Measurements from ENCODE around the gene CXXC1. TPM values are rescaled to one million over a fixed set of nuclear protein-coding genes. Genes with fewer than 3 reads are reported as not detected.
"Not testable (repeated sequence)": the region's sequence is repeated elsewhere in the genome, so short reads cannot be mapped to it uniquely, and the experiment has no call there.

CXXC1 gene
- total RNA-seq: 10 to 100 TPM; 35.7 to 55.2 TPM
- long read RNA-seq, donor 1, transcript CXXC1-201 (15 exons, 2,936 nt): major isoform, 11 of 25 reads
- long read RNA-seq, donor 1, partial matches to known transcripts: 6 of 25 reads
- long read RNA-seq, donor 1, other reads (novel, unspliced or antisense): 7 of 25 reads
- long read RNA-seq, donor 2, transcript CXXC1-201 (15 exons, 2,936 nt): major isoform, 53 of 100 reads
- long read RNA-seq, donor 2, partial matches to known transcripts: 6 of 100 reads
- long read RNA-seq, donor 2, other reads (novel, unspliced or antisense): 39 of 100 reads

- intact Hi-C loops (cut with DNase I): no loop called here
- DNase-seq (ENCODE audit: low spot score): peak; percentile 99
Measured at GRCh38 chr18:50287441-50288347, at the start of gene CXXC1. Gene CXXC1 (minus strand): TSS chr18:50287692. CDS start chr18:50287589, 103 bp downstream.

- intact Hi-C loops (cut with DNase I): no loop called here
Measured at GRCh38 chr18:50334546-50335152, 47.2 kb upstream of the CXXC1 start.

GRCh38 chr18:50331691-50332090 lies 44.2 kb upstream of the CXXC1 start:
- DNase-seq (ENCODE audit: low spot score): no peak
- intact Hi-C loops (cut with DNase I): no loop called here

More at GRCh38 chr18:50334546-50335152, 47.2 kb upstream of the CXXC1 start:
- DNase-seq (ENCODE audit: low spot score): no peak

GRCh38 chr18:50330176-50330575 lies 42.7 kb upstream of the CXXC1 start:
- no peak for DNase-seq (ENCODE audit: low spot score)
- intact Hi-C loops (cut with DNase I): no loop called here

GRCh38 chr18:50327983-50328382 lies 40.5 kb upstream of the CXXC1 start:
- DNase-seq (ENCODE audit: low spot score): no peak
- intact Hi-C loops (cut with DNase I): no loop called here

- intact Hi-C loops (cut with DNase I): no loop called here
- no peak for DNase-seq (ENCODE audit: low spot score)
Measured at GRCh38 chr18:50320719-50321118, 33.2 kb upstream of the CXXC1 start.

- intact Hi-C loops (cut with DNase I): no loop called here
- DNase-seq (ENCODE audit: low spot score): no peak
Measured at GRCh38 chr18:50315100-50315871, 27.8 kb upstream of the CXXC1 start.

GRCh38 chr18:50313873-50314460 lies 26.5 kb upstream of the CXXC1 start:
- DNase-seq (ENCODE audit: low spot score): no peak
- intact Hi-C loops (cut with DNase I): no loop called here

- DNase-seq (ENCODE audit: low spot score): no peak
- intact Hi-C loops (cut with DNase I): no loop called here
Measured at GRCh38 chr18:50313031-50313607, 25.6 kb upstream of the CXXC1 start.

GRCh38 chr18:50312296-50313030 lies 25.0 kb upstream of the CXXC1 start:
- DNase-seq (ENCODE audit: low spot score): no peak
- intact Hi-C loops (cut with DNase I): no loop called here

GRCh38 chr18:50311650-50312049 lies 24.2 kb upstream of the CXXC1 start:
- intact Hi-C loops (cut with DNase I): no loop called here
- DNase-seq (ENCODE audit: low spot score): no peak

GRCh38 chr18:50310080-50310479 lies 22.6 kb upstream of the CXXC1 start:
- intact Hi-C loops (cut with DNase I): no loop called here
- DNase-seq (ENCODE audit: low spot score): no peak

- intact Hi-C loops (cut with DNase I); DNase-seq (ENCODE audit: low spot score): not testable (repeated sequence)
Measured at GRCh38 chr18:50308851-50309250, 21.4 kb upstream of the CXXC1 start.

- DNase-seq (ENCODE audit: low spot score): peak; percentile 96
- intact Hi-C loops (cut with DNase I): no loop called here
Measured at GRCh38 chr18:50307738-50308470, 20.4 kb upstream of the CXXC1 start.

- intact Hi-C loops (cut with DNase I): no loop called here
- no peak for DNase-seq (ENCODE audit: low spot score)
Measured at GRCh38 chr18:50307400-50307737, 19.9 kb upstream of the CXXC1 start.

GRCh38 chr18:50306944-50307343 lies 19.5 kb upstream of the CXXC1 start:
- intact Hi-C loops (cut with DNase I): no loop called here
- DNase-seq (ENCODE audit: low spot score): no peak

- no peak for DNase-seq (ENCODE audit: low spot score)
- intact Hi-C loops (cut with DNase I): no loop called here
Measured at GRCh38 chr18:50301074-50301473, 13.6 kb upstream of the CXXC1 start.

Data from posterior vena cava (tissue), 2 donors.